HG03135 (cell line): ENCODE results near the gene FNDC7.
A peak's percentile ranks its signal among the peaks of the same experiment; 100 is the strongest.
"Not testable (repeated sequence)": the region's sequence is repeated elsewhere in the genome, so short reads cannot be mapped to it uniquely, and the experiment has no call there.

ENCODE experiments used
- ATAC-seq: cut with Tn5 transposase; IDR thresholded peaks from one replicate; pipeline ENCODE4 v1.9.1; 2021; ENCODE audit warnings: mild to moderate bottlenecking, moderate library complexity; ENCODE audit not compliant: unreplicated experiment

The FNDC7 gene

DNA sequence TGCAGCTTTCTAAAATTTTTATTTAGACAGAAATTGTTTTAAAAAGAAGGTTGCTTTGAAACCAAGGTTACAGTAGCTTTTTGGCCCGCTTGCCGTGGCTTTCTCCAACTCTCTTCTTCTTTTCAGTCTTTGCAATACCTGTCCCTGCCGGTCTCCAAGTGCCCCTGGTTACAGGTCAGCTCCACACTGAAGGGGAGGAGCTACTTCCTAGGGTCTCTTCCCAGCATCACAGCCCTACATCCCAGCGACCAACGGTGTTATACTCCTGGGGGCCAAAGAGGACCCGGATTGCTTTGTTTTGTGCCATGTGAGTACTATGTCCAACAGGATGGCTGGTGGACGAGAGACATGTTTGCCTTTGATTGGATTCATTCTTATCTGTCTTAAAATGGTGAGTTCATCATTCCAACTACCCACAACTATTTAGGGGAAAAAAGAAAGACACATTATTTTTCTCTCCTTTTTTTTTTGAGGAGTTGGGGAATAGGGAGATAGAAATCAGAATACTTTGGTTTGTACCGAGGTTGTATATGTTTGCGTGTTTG is at the start of gene FNDC7:
Gene FNDC7 (plus strand): TSS at position 303 of the 545 bp plus-strand sequence. CDS start 26 bp downstream, at position 329.
- ATAC-seq: no peak

- ATAC-seq: no peak
Measured at GRCh38 chr1:108663074-108663473, 49.6 kb upstream of the FNDC7 start.

- ATAC-seq: no peak
Measured at GRCh38 chr1:108664481-108664880, 48.2 kb upstream of the FNDC7 start.

DNA sequence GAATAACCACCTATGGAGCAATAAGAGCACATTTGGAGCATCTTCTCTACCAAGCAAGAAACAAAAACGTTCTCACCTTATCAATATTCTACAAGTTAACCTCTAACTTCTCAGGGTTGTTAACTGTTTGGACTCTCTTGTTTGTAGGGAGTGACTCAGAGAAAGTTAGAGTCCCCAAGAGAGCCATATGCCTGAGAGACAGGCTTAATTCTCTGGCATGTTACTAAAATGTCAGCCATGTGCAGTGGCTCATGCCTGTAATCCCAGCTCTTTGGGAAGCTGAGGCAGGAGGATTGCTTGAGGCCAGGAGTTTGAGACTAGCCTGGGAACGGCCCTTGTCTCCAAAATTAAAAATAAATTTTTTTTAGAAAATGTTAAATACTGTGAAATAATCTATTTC is 47.6 kb upstream of the FNDC7 start:
- ATAC-seq: no peak

- no peak for ATAC-seq
Measured at GRCh38 chr1:108665771-108666170, 46.9 kb upstream of the FNDC7 start.

DNA sequence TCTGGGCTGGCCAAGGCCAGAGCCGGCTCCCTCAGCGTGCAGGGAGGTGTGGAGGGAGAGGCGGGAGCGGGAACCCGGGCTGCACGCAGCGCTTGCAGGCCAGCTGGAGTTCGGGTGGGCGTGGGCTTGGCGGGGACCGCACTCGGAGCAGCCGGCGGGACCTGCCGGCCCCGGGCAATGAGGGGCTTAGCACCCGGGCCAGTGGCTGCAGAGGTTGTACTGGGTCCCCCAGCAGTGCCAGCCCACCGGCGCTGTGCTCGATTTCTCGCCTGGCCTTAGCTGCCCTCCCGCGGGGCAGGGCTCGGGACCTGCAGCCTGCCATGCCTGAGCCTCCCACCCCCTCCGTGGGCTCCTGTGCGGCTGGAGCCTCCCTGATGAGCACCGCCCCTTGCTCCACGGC is 45.3 kb upstream of the FNDC7 start:
- ATAC-seq: not testable (repeated sequence)

GRCh38 chr1:108668777-108669176 is 43.9 kb upstream of the FNDC7 start:
- ATAC-seq: no peak

DNA sequence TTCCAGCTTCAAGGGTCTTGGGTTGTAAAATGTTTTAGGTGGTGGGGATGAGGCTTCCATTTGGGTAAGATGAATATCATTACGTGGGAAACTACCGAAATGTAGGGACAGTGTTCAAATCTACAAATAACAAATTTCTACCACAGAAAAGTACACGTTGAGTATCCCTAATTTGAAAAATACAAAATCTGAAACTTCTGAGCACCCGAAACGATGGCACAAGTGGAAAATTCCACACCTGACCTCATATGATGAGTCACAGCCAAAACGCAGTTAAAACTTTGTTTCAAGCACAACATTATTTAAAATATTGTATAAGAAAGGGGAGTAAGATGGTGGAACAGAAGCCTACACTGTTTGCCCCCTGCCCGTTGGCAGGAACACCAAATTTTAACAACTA is 43.0 kb upstream of the FNDC7 start:
- ATAC-seq: no peak

DNA sequence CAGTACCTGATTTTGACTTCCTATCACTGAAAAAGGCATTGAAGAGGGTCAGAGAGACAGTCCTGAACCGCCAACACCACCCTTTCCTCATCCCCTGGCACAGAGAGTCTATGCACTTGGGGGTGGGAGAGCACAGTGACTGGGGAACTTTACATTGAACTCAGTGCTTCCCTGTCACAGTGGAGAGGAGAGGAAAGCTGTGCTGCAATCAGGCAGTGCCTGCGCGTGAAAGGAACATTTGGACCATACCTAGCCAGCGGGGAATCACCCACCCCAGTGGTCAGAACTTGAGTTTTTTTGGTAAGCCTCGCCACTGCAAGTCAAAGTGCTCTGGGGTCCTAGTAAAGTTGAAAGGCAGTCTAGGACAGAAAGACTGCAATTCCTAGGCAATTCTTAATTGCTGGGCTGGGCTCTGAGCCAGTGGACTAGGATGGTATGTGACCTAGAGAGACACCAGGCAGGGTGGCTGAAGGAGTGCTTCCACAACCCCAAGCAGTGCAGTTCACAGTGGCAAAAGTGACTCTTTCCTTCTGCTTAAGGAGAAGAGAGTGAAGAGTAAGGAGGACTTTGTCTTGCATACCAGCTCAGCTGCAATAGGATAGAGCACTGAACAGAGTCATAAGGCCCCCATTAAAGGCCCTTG is 42.5 kb upstream of the FNDC7 start:
- no peak for ATAC-seq

DNA sequence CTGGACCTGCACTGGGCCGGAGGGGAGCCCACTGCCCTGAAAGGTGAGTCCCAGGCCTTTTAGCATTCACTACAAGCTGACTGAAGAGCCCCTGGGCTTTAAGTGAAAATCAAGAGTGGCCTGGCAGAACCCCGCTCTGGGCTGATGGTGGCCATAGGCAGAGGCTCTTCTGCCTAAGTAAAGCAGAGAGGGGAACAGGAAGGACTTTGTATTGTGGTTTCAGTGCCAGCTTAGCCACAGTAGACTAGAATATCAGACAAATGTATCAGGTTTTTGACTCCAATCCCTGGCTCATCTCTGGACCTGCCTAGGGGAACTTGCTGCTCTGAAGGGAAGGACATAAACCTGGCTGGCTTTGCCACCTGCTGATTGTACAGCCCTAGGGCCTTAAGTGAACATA is 41.6 kb upstream of the FNDC7 start:
- no peak for ATAC-seq

- no peak for ATAC-seq
Measured at GRCh38 chr1:108678706-108679105, 34.0 kb upstream of the FNDC7 start.

DNA sequence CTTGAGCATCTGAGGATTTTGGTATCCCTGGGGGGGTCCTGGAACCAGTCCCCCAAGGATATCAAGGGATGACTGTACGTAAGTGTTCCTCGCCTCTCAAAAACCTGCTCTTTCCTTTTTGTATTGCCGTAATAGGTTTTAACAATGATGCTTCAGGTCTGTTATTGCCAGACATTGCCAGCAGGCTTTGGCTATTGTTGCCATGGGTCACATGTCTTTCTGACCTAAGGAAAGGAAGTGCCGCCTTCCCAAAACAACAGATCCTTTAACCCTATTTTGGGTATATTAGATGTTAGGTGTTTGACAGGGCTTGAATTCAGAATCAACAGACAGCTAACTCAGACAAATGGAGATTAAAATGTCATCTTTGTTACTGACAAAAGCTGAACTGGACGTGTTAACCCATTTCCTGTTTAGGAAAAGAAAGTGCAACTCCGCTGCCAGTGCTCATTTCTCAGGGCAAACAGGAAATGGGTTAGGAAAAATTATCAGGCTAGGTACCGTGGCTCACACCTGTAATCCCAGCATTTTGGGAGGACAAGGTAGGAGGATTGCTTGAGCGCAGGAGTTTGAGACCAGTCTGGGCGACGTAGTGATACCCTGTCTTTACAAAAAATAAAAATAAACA is 33.0 kb upstream of the FNDC7 start:
- no peak for ATAC-seq

GRCh38 chr1:108681701-108682100 is 31.0 kb upstream of the FNDC7 start:
- ATAC-seq: not testable (repeated sequence)

DNA sequence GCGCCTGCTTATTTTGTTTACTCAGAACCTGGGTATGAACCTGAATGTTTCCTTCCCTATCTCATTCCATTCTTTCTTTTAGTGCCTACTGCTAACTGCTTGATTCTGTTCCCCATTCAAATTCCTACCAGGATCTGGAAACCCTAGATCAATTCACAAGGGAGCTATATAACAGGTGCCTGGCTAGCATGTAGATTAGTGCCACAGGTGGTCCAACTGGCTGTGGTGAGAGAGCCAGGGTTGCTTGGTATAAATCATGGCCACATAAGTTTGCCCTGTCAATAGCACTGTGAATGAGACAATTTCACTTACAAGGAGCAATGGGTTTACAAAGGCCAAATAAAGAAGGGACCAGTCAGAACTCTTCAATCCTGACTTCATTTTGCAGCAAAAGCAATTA is 27.2 kb upstream of the FNDC7 start:
- ATAC-seq: no peak

DNA sequence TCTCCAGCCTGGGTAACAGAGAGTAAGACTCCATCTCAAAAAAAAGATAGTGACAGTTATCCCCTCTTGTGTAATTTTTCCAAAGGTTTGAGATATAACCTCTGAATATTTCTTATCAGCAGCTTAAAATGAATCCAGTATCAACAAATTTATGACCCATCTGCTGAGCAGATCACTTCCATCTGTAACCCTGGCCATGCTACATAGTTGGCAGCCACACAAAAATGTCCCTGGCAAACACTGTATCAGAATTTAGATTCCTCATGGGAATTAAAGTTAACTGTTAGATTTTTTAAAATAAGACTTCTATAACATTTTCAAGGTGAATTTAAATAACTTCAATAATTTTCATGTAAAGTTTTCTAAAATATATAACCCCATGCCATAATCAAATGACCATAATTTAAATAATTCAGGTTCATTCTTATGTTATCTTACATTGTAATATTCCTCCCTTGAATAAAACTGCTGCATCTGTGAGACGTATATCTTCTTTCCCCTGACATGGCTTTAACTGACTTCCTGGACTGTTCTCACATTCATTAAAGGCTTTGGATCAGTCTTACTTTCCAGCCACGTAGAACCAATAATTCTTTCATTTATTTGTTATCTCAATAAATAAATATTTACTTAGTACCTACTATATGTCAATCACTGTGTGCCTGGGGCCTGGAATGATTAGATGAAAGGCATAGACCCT is 25.9 kb upstream of the FNDC7 start:
- ATAC-seq: no peak

DNA sequence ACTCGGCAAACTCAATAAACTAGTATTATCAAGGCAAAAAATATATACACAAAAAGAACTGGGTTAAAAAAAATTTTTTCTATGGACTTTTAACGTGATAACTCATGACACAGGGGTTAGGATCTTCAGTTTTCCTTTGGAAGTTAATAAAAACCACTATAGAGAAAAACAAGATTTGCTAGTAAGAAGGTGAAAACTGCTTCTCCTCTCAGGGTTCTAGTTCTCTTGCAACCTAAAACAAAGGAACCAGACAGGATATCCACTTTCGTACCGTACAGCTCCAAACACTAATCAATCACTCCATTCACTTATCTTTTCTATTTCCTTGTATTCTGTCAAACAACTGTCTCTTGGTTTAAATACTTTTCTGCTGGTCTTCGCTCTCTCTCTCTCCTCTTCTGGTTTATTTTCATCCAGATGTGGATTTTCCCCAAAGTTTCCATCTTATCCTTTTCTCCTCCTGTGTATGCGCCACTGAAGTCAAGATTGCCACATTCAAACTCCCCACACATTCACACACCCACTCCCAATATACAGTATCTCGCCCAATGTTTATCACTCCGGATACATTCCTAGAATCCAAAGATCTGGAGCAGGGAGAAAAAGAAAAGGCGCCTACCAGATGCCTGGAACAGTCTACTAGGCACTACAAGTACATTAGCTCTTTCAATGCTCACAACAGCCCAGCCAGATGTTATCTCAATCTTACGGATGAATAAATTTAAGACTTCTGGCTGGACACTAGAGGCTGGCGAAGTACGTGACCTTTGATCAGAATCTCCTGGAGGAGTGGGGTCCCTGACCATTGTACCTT is 21.4 kb upstream of the FNDC7 start:
- peak; percentile 15 for ATAC-seq

GRCh38 chr1:108691942-108692723 is 20.6 kb upstream of the FNDC7 start, which contains the start of gene PRPF38B:
TSS of gene PRPF38B (plus strand) at chr1:108692310. CDS start at chr1:108692592, 282 bp downstream.
- peak; percentile 94 for ATAC-seq

GRCh38 chr1:108692724-108693655 is 19.7 kb upstream of the FNDC7 start:
- ATAC-seq: peak; percentile 53

DNA sequence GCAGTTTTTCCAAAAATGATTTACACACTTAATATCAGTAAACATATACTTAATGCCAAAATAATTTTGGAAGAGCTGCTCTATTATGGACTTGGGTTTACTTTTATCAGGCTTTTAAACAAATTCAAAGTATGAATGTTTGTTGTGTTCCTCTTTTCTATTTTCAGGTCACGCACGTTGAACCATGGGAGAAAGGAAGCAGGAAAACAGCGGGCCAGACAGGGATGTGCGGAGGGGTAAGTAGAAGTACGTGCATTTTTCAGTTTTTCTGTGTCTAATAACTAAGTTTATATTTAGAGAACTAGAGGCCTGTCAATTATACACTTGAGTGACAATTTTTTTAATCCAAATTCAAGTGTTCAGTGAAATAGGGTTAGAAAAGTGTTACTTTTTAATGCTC is 17.2 kb upstream of the FNDC7 start:
- no peak for ATAC-seq
